CD4-positive, alpha-beta T cell treated with Interferon gamma for 1 hour (primary cell): ENCODE measurements around the gene RRN3.
"Not testable (repeated sequence)": the region's sequence is repeated elsewhere in the genome, so short reads cannot be mapped to it uniquely, and the experiment has no call there.

ENCODE experiments used
- DNase-seq: peaks from one replicate; pipeline ENCODE4 v3.0.0-alpha.2; 2020

Gene RRN3

GRCh38 chr16:15051387-15051951 is 42.6 kb downstream of the RRN3 start:
- no peak for DNase-seq

GRCh38 chr16:15050440-15050839 is 43.6 kb downstream of the RRN3 start:
- DNase-seq = not testable (repeated sequence)

- no peak for DNase-seq
Observed at GRCh38 chr16:15049581-15050180, 44.4 kb downstream of the RRN3 start.

GRCh38 chr16:15046692-15047376 is 47.2 kb downstream of the RRN3 start:
- no peak for DNase-seq

GRCh38 chr16:15045270-15045669 is 48.8 kb downstream of the RRN3 start:
- not testable (repeated sequence) for DNase-seq

GRCh38 chr16:15044286-15044685 is 49.8 kb downstream of the RRN3 start:
- no peak for DNase-seq

- no peak for DNase-seq
Observed at GRCh38 chr16:15043344-15043743, 50.7 kb downstream of the RRN3 start.

- no peak for DNase-seq
Observed at GRCh38 chr16:15041271-15042004, 52.6 kb downstream of the RRN3 start.

- DNase-seq = no peak
Observed at GRCh38 chr16:15038689-15039088, 55.4 kb downstream of the RRN3 start.

- DNase-seq = no peak
Observed at GRCh38 chr16:15037745-15038144, 56.3 kb downstream of the RRN3 start.

- DNase-seq = no peak
Observed at GRCh38 chr16:15037003-15037402, 57.1 kb downstream of the RRN3 start.

GRCh38 chr16:15035163-15035729 is 58.8 kb downstream of the RRN3 start:
- no peak for DNase-seq

- DNase-seq = no peak
Observed at GRCh38 chr16:15034266-15035162, 59.6 kb downstream of the RRN3 start.

GRCh38 chr16:15033309-15033707 is 60.8 kb downstream of the RRN3 start:
- DNase-seq = no peak

- no peak for DNase-seq
Observed at GRCh38 chr16:15032547-15033308, 61.3 kb downstream of the RRN3 start.

- no peak for DNase-seq
Observed at GRCh38 chr16:15031586-15031985, 62.5 kb downstream of the RRN3 start.

GRCh38 chr16:15031179-15031578 is 62.9 kb downstream of the RRN3 start:
- DNase-seq = no peak

GRCh38 chr16:15029749-15030148 is 64.3 kb downstream of the RRN3 start:
- DNase-seq = not testable (repeated sequence)

GRCh38 chr16:15028801-15029698 is 65.0 kb downstream of the RRN3 start:
- not testable (repeated sequence) for DNase-seq

GRCh38 chr16:15028345-15028715 is 65.7 kb downstream of the RRN3 start:
- DNase-seq = not testable (repeated sequence)
